HCT116 (cell line): ENCODE data around the gene RNF34. TPM values are rescaled to one million over a fixed set of nuclear protein-coding genes. Genes with fewer than 3 reads are reported as not detected.

ENCODE experiments used
- ATAC-seq: fragments of 200-7000 bp; cut with Tn5 transposase; 2 replicates; pipeline ENCODE4 v1.9.1; 2020; ENCODE audit warnings: mild to moderate bottlenecking, moderate library complexity
- BruUV-seq: library from RNA; stranded (reverse); fragments of 400-500 nt; replicated peaks from 2 replicates; lab custom pipeline; 2021; lab: Mats Ljungman, UMichigan
- CTCF ChIA-PET: fragments of 300-600 bp; sonication (Branson Sonifier 250); formaldehyde crosslinking; loops from one replicate; lab custom pipeline; 2021; ENCODE audit warnings: antibody characterized with exemption; lab: Charles Lee
- POLR2A ChIA-PET: fragments of 300-600, 350-600 bp; sonication (Branson Sonifier 250); formaldehyde crosslinking; loops from one replicate; lab custom pipeline; 2021; ENCODE audit warnings: antibody characterized with exemption; lab: Charles Lee
- RAD21 ChIA-PET, 2 experiments: fragments of 300-600 bp; sonication (Branson Sonifier 250); formaldehyde crosslinking; loops; one replicate each; lab custom pipeline; 2023; ENCODE audit warnings: low total read pairs in 2 of 2; ENCODE audit not compliant: uncharacterized antibody in 2 of 2, unreplicated experiment in 2 of 2, low non-redundant PET in 1 of 2; lab: Charles Lee
- DNase-seq: peaks from one replicate; pipeline ENCODE4 v3.0.0-alpha.2; 2010; ENCODE audit warnings: low read depth, low spot score
- H2AFZ ChIP-seq: fragments of 200-600 bp; shearing (Covaris generic), sonication (generic); 2 replicates; pipeline ENCODE4 v1.6.1; 2017; ENCODE audit warnings: low read depth, mixed run types, mixed read lengths, antibody characterized with exemption, low read length; ENCODE audit not compliant: poor library complexity, severe bottlenecking
- H3K27ac ChIP-seq: 2 replicates; pipeline ENCODE4 v1.5.1; 2012; ENCODE audit warnings: low read depth, low read length
- H3K27me3 ChIP-seq: fragments of 200-600 bp; sonication (generic); 2 replicates; pipeline ENCODE4 v1.6.1; 2016; ENCODE audit warnings: mixed run types, low read length, mixed read lengths; ENCODE audit not compliant: insufficient read depth
- H3K36me3 ChIP-seq, 2 experiments: fragments of 200-500 bp in 1 of 2; fragments of 200-600 bp in 1 of 2; sonication (Bioruptor generic) in 1 of 2; sonication (generic) in 1 of 2; 2 replicates each; pipeline versions ENCODE4 v1.5.1 to v1.6.1; 2014 to 2016; ENCODE audit warnings: low read length in 2 of 2, inconsistent platforms in 1 of 2, mixed read lengths in 1 of 2, mixed run types in 1 of 2; ENCODE audit not compliant: insufficient read depth in 2 of 2, control insufficient read depth in 1 of 2
- H3K4me1 ChIP-seq, 2 experiments: fragments of 200-600 bp in 1 of 2; sonication (generic) in 1 of 2; 2 replicates each; pipeline versions ENCODE4 v1.5.1 to v1.6.1; 2012 to 2017; ENCODE audit warnings: low read length in 2 of 2, inconsistent platforms in 1 of 2, mild to moderate bottlenecking in 1 of 2, mixed read lengths in 1 of 2, mixed run types in 1 of 2, moderate library complexity in 1 of 2; ENCODE audit not compliant: insufficient read depth in 2 of 2, control insufficient read depth in 1 of 2
- H3K4me2 ChIP-seq: fragments of 200-600 bp; sonication (generic); 2 replicates; pipeline ENCODE4 v1.6.1; 2017; ENCODE audit warnings: mixed run types, low read length, mixed read lengths
- H3K4me3 ChIP-seq, 2 experiments: fragments of 200-600 bp in 1 of 2; sonication (generic) in 1 of 2; replicated peaks in 1 of 2; 2 replicates each; pipeline ENCODE4 v1.5.1; 2011 to 2016; ENCODE audit warnings: low read length in 2 of 2, control low read depth in 1 of 2, low read depth in 1 of 2, mild to moderate bottlenecking in 1 of 2, mixed read lengths in 1 of 2, mixed run types in 1 of 2
- H3K79me2 ChIP-seq: fragments of 200-600 bp; sonication (generic); 2 replicates; pipeline ENCODE4 v1.6.1; 2017; ENCODE audit warnings: mild to moderate bottlenecking, mixed run types, low read length, moderate library complexity, mixed read lengths; ENCODE audit not compliant: insufficient read depth
- H3K9ac ChIP-seq: fragments of 200-600 bp; sonication (generic); 2 replicates; pipeline ENCODE4 v1.6.1; 2016; ENCODE audit warnings: low read length, mixed read lengths
- H3K9me2 ChIP-seq: fragments of 200-600 bp; sonication (generic), shearing (Covaris generic); 2 replicates; pipeline ENCODE4 v1.6.1; 2017; ENCODE audit warnings: mixed run types, mild to moderate bottlenecking, moderate library complexity; ENCODE audit not compliant: insufficient read depth
- H3K9me3 ChIP-seq, 2 experiments: fragments of 200-500 bp in 1 of 2; fragments of 200-600 bp in 1 of 2; sonication (Bioruptor generic) in 1 of 2; sonication (generic) in 1 of 2; 2 replicates each; pipeline ENCODE4 v1.6.1; 2014 to 2017; ENCODE audit warnings: low read length in 2 of 2, mixed read lengths in 2 of 2, inconsistent platforms in 1 of 2, low read depth in 1 of 2, mild to moderate bottlenecking in 1 of 2, mixed run types in 1 of 2, moderate library complexity in 1 of 2; ENCODE audit not compliant: control insufficient read depth in 1 of 2, insufficient read depth in 1 of 2
- H4K20me1 ChIP-seq: fragments of 200-600 bp; sonication (generic), shearing (Covaris generic); 2 replicates; pipeline ENCODE4 v1.6.1; 2017; ENCODE audit warnings: mixed run types, mild to moderate bottlenecking, moderate library complexity; ENCODE audit not compliant: insufficient read depth
- ATF3 ChIP-seq: IDR thresholded peaks from 2 replicates; pipeline ENCODE4 v1.6.1; 2012
- CTCF ChIP-seq, 3 experiments: fragments of 200-600 bp in 1 of 3; sonication (generic) in 1 of 3; IDR thresholded peaks in 2 of 3; conservative IDR thresholded peaks in 1 of 3; 2 replicates each; pipeline ENCODE4 v1.5.1; 2012 to 2017; ENCODE audit warnings: low read depth in 2 of 3, low read length in 2 of 3, antibody characterized with exemption in 1 of 3, borderline replicate concordance in 1 of 3, control low read depth in 1 of 3, mild to moderate bottlenecking in 1 of 3, mixed read lengths in 1 of 3, mixed run types in 1 of 3, moderate library complexity in 1 of 3; ENCODE audit not compliant: insufficient read depth in 1 of 3
- EGR1 ChIP-seq: IDR thresholded peaks from 2 replicates; pipeline ENCODE4 v1.6.1; 2012; ENCODE audit warnings: low read depth
- MAX ChIP-seq: IDR thresholded peaks from 2 replicates; pipeline ENCODE4 v1.6.1; 2012
- REST ChIP-seq: IDR thresholded peaks from 2 replicates; pipeline ENCODE4 v1.6.1; 2012; ENCODE audit warnings: low read depth
- ZBTB33 ChIP-seq: IDR thresholded peaks from 2 replicates; pipeline ENCODE4 v1.6.1; 2011; ENCODE audit warnings: mild to moderate bottlenecking, low read length, moderate library complexity; ENCODE audit not compliant: insufficient replicate concordance; ENCODE audit errors: extremely low read depth
- ZFX ChIP-seq: fragments of 450-650 bp; IDR thresholded peaks from 2 replicates; pipeline ENCODE4 v1.6.1; 2017
- ZNF274 ChIP-seq: fragments of 200-500 bp; sonication (Bioruptor generic); IDR thresholded peaks from 2 replicates; pipeline ENCODE4 v1.6.1; 2014; ENCODE audit warnings: mild to moderate bottlenecking, low read depth, low read length, inconsistent platforms
- intact Hi-C: fragments of 100-400 bp; cut with micrococcal nuclease; formaldehyde crosslinking; loops from 2 replicates; pipeline ENCODE4 v1.10.0; 2022
- total RNA-seq: library from RNA; stranded (reverse); gene quantifications from one replicate; pipeline ENCODE4 v1.2.1, GENCODE V29; 2021; ENCODE audit not compliant: unreplicated experiment

The RNF34 gene
- total RNA-seq, 1 experiment from 2014 or later, result 47.8 TPM

- RAD21 ChIA-PET, result interaction anchor here in 1 of 2 experiments (0.8 kb wide), 1 partner anchor 8 kb away, joined by 3 read pairs; the partner anchor contains the start of gene RNF34
- DNase-seq (no peak), ATAC-seq (no peak)
Measured at GRCh38 chr12:121391619-121392324, 8.1 kb upstream of the RNF34 start.

More at GRCh38 chr12:121391619-121392324, 8.1 kb upstream of the RNF34 start:
- Histone ChIP-seq H3K9me2 (no peaks in the 10 kb centered on the region), H4K20me1 (no peaks in the 10 kb centered on the region), H3K27ac (no peak overlapping the region), H3K9ac (no peak overlapping the region), H3K36me3 (no peaks in the 10 kb centered on the region)
- intact Hi-C loops, result no loop called here
- no TSS peak for BruUV-seq
- CTCF ChIA-PET, result no interaction called here
- no peak for TF ChIP-seq CTCF (IDR thresholded peaks at IDR 0.05 in 2 of 3, conservative IDR thresholded peaks at IDR 0.05 in 1 of 3; ENCODE audit: borderline replicate concordance in 1 of 3, insufficient read depth in 1 of 3, low read depth in 2 of 3, low read length in 2 of 3)
- TF ChIP-seq ZBTB33, result no peak
- no peak for TF ChIP-seq REST
- TF ChIP-seq EGR1, result no peak
- no peak for TF ChIP-seq ZFX
- no peak for TF ChIP-seq MAX
- no peak for TF ChIP-seq ZNF274
- TF ChIP-seq ATF3, result no peak
- TF ChIP-seq, all 23 proteins: peak for 0
- Histone ChIP-seq H3K79me2 (no peaks in the 10 kb centered on the region), H3K4me1 (peaks cover 0 to 6% of the 10 kb centered on the region in 2 experiments; a peak in 1 of 4 replicates), H3K4me2 (no peak overlapping the region), H2AFZ (no peak overlapping the region), H3K27me3 (no peaks in the 10 kb centered on the region), H3K9me3 (no peaks in the 10 kb centered on the region), H3K4me3 (no peak overlapping the region)
- POLR2A ChIA-PET, result no interaction called here
